Karpas-422 (cell line): ENCODE measurements around the gene C16orf74. TPM values are rescaled to one million over a fixed set of nuclear protein-coding genes. Genes with fewer than 3 reads are reported as not detected.

ENCODE experiments used
- DNase-seq: peaks from one replicate; pipeline ENCODE4 v3.0.0-alpha.2; 2015
- H2AFZ ChIP-seq: fragments of 200-600 bp; sonication (generic); 2 replicates; pipeline ENCODE4 v1.6.1; 2014; ENCODE audit warnings: antibody characterized with exemption, low read length, mixed read lengths
- H3K27ac ChIP-seq: fragments of 200-600 bp; sonication (generic); 2 replicates; pipeline ENCODE4 v1.5.1; 2014; ENCODE audit warnings: mild to moderate bottlenecking, low read length, moderate library complexity
- H3K27me3 ChIP-seq: fragments of 200-600 bp; sonication (generic); 2 replicates; pipeline ENCODE4 v1.6.1; 2014; ENCODE audit warnings: low read length, mixed read lengths
- H3K36me3 ChIP-seq: fragments of 200-600 bp; sonication (generic); 2 replicates; pipeline ENCODE4 v1.6.1; 2014; ENCODE audit warnings: low read length, mixed read lengths; ENCODE audit not compliant: insufficient read depth
- H3K4me1 ChIP-seq: fragments of 200-600 bp; sonication (generic); 2 replicates; pipeline ENCODE4 v1.6.1; 2014; ENCODE audit warnings: mild to moderate bottlenecking, low read length, mixed read lengths
- H3K4me2 ChIP-seq: fragments of 200-600 bp; sonication (generic); 2 replicates; pipeline ENCODE4 v1.6.1; 2014; ENCODE audit warnings: low read length, low read depth, mild to moderate bottlenecking; ENCODE audit not compliant: poor library complexity, severe bottlenecking
- H3K4me3 ChIP-seq: fragments of 200-600 bp; sonication (generic); 2 replicates; pipeline ENCODE4 v1.5.1; 2014; ENCODE audit warnings: mild to moderate bottlenecking, antibody characterized with exemption, low read length, mixed read lengths
- H3K79me2 ChIP-seq: fragments of 200-600 bp; sonication (generic); 2 replicates; pipeline ENCODE4 v1.6.1; 2014; ENCODE audit warnings: mild to moderate bottlenecking, low read length, mixed read lengths
- H3K9ac ChIP-seq: fragments of 200-600 bp; sonication (generic); 2 replicates; pipeline ENCODE4 v1.6.0; 2014; ENCODE audit warnings: low read length
- H3K9me2 ChIP-seq: fragments of 200-600 bp; sonication (generic), shearing (Covaris generic); replicated peaks from 2 replicates; pipeline ENCODE4 v1.6.0; 2014; ENCODE audit warnings: mild to moderate bottlenecking, low read length, moderate library complexity; ENCODE audit not compliant: insufficient read depth
- H3K9me3 ChIP-seq: fragments of 300-700, 200-600 bp; sonication (generic); 2 replicates; pipeline ENCODE4 v1.6.1; 2014; ENCODE audit warnings: low read length, mixed read lengths
- H4K20me1 ChIP-seq: fragments of 200-600 bp; sonication (generic); 2 replicates; pipeline ENCODE4 v1.6.1; 2014; ENCODE audit warnings: mild to moderate bottlenecking, antibody characterized with exemption, low read length, low read depth; ENCODE audit not compliant: insufficient read depth
- total RNA-seq: library from RNA; depleted of rRNA; stranded (reverse); fragments of >200 nt; shearing (Covaris generic); gene quantifications from 2 replicates; pipeline ENCODE4 v1.2.3, GENCODE V29; 2014; ENCODE audit warnings: low replicate concordance

The C16orf74 gene
- total RNA-seq, 1 experiment from 2014 or later, result 13.3 TPM

- peaks cover 22% of the 10 kb centered on the region; the same call in 1 of the 2 replicates for H4K20me1 ChIP-seq
- no peaks in the 10 kb centered on the region for H3K27me3 ChIP-seq
- no peaks in the 10 kb centered on the region for H3K4me1 ChIP-seq
- H3K27ac ChIP-seq, result no peak overlapping the region
- H3K9me2 ChIP-seq, result no peaks in the 10 kb centered on the region
- no peak overlapping the region for H3K9ac ChIP-seq
- no peaks in the 10 kb centered on the region for H3K9me3 ChIP-seq
- H3K79me2 ChIP-seq, result peaks cover 8% of the 10 kb centered on the region; the same call in 1 of the 2 replicates
- H3K4me2 ChIP-seq, result no peak overlapping the region
- H3K4me3 ChIP-seq, result no peak overlapping the region
- DNase-seq, result no peak
- H2AFZ ChIP-seq, result no peak overlapping the region
- no peaks in the 10 kb centered on the region; the same call in 1 of the 2 replicates for H3K36me3 ChIP-seq
Observed at GRCh38 chr16:85781695-85782370, 30.9 kb upstream of the C16orf74 start.

DNA sequence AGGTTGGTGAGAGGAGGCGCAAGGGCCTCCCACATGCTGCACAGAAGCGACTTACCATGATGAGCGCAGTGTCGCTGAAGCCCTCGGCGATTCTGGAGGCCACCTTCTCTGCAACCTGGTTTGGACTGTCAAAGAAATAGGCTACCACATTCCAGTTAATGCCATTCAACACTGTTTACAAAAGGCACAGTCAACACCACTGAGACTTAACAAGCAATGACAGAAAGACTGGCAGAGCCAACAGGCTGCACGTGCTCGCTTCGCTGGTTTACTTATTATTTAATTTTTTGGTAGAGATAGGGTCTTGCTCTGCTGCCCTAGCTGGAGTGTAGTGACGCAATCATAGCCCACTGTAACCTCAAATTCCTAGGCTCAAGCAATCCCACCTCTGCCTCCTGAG lies 30.3 kb upstream of the C16orf74 start:
- H3K9me2 ChIP-seq, result no peaks in the 10 kb centered on the region
- peaks cover 5% of the 10 kb centered on the region; the same call in 1 of the 2 replicates for H3K79me2 ChIP-seq
- H3K9me3 ChIP-seq, result no peaks in the 10 kb centered on the region
- no peaks in the 10 kb centered on the region; the same call in 1 of the 2 replicates for H3K36me3 ChIP-seq
- no peak overlapping the region for H3K4me2 ChIP-seq
- no peak overlapping the region for H3K9ac ChIP-seq
- H2AFZ ChIP-seq, result no peak overlapping the region
- no peak for DNase-seq
- no peaks in the 10 kb centered on the region for H3K27me3 ChIP-seq
- no peak overlapping the region for H3K4me3 ChIP-seq
- peaks cover 19% of the 10 kb centered on the region; the same call in 1 of the 2 replicates for H4K20me1 ChIP-seq
- no peaks in the 10 kb centered on the region for H3K4me1 ChIP-seq
- no peak overlapping the region for H3K27ac ChIP-seq

DNA sequence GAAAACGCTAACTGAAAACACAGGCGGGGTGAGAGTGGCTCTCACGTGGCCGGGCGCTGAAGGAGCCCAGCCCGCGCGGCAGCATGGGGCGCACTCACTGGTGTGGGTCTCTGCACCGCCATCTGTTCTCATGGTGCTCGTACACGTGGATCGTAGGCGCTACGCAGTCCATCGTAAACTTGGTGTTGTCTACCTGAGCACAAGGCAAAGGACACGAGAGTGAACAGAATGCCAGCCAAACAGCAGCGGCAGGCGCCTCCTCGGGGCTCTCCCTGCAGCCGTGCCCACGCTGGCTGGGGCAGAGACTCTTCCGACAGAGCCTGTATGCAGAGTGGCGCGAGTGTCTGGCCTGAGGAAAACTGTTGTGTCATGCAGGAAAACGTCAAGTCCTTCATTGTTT lies 29.4 kb upstream of the C16orf74 start:
- Histone ChIP-seq H3K27me3 (no peaks in the 10 kb centered on the region), H3K36me3 (no peaks in the 10 kb centered on the region; the same call in 1 of the 2 replicates), H3K4me1 (no peaks in the 10 kb centered on the region), H3K27ac (no peak overlapping the region), H2AFZ (no peak overlapping the region), H3K9ac (no peak overlapping the region), H3K4me2 (no peak overlapping the region), H3K9me3 (no peaks in the 10 kb centered on the region), H3K79me2 (peaks cover 5% of the 10 kb centered on the region; the same call in 1 of the 2 replicates), H3K4me3 (no peak overlapping the region), H3K9me2 (no peaks in the 10 kb centered on the region), H4K20me1 (peaks cover 14% of the 10 kb centered on the region; the same call in 1 of the 2 replicates)
- no peak for DNase-seq

- Histone ChIP-seq H4K20me1 (peaks cover 14% of the 10 kb centered on the region; the same call in 1 of the 2 replicates), H3K36me3 (no peaks in the 10 kb centered on the region; the same call in 1 of the 2 replicates), H3K9ac (no peak overlapping the region), H3K4me3 (no peak overlapping the region), H3K27ac (no peak overlapping the region), H3K27me3 (no peaks in the 10 kb centered on the region), H3K4me2 (no peak overlapping the region), H3K4me1 (no peaks in the 10 kb centered on the region), H3K9me3 (no peaks in the 10 kb centered on the region), H3K9me2 (no peaks in the 10 kb centered on the region), H2AFZ (no peak overlapping the region), H3K79me2 (peaks cover 5% of the 10 kb centered on the region; the same call in 1 of the 2 replicates)
- DNase-seq, result no peak
Observed at GRCh38 chr16:85778873-85779272, 28.0 kb upstream of the C16orf74 start.

GRCh38 chr16:85777583-85778310 lies 26.9 kb upstream of the C16orf74 start:
- DNase-seq, result no peak
- no peak overlapping the region for H2AFZ ChIP-seq
- no peaks in the 10 kb centered on the region for H3K79me2 ChIP-seq
- no peak overlapping the region for H3K4me2 ChIP-seq
- H3K4me3 ChIP-seq, result no peak overlapping the region
- no peaks in the 10 kb centered on the region for H3K9me3 ChIP-seq
- H3K4me1 ChIP-seq, result no peaks in the 10 kb centered on the region
- H3K9me2 ChIP-seq, result no peaks in the 10 kb centered on the region
- peaks cover 13% of the 10 kb centered on the region; the same call in 1 of the 2 replicates for H4K20me1 ChIP-seq
- no peak overlapping the region for H3K9ac ChIP-seq
- no peak overlapping the region for H3K27ac ChIP-seq
- H3K36me3 ChIP-seq, result no peaks in the 10 kb centered on the region; the same call in 1 of the 2 replicates
- H3K27me3 ChIP-seq, result no peaks in the 10 kb centered on the region

GRCh38 chr16:85774811-85775210 lies 23.9 kb upstream of the C16orf74 start:
- H3K4me1 ChIP-seq, result no peaks in the 10 kb centered on the region
- H2AFZ ChIP-seq, result no peak overlapping the region
- H3K79me2 ChIP-seq, result no peaks in the 10 kb centered on the region
- H3K27me3 ChIP-seq, result no peaks in the 10 kb centered on the region
- H4K20me1 ChIP-seq, result no peaks in the 10 kb centered on the region
- H3K27ac ChIP-seq, result no peak overlapping the region
- H3K4me3 ChIP-seq, result no peak overlapping the region
- H3K9me3 ChIP-seq, result no peaks in the 10 kb centered on the region
- no peaks in the 10 kb centered on the region for H3K36me3 ChIP-seq
- no peak overlapping the region for H3K4me2 ChIP-seq
- H3K9ac ChIP-seq, result no peak overlapping the region
- H3K9me2 ChIP-seq, result no peaks in the 10 kb centered on the region
- DNase-seq, result no peak

GRCh38 chr16:85774136-85774535 lies 23.2 kb upstream of the C16orf74 start:
- Histone ChIP-seq H3K27ac (no peak overlapping the region), H3K36me3 (no peaks in the 10 kb centered on the region), H3K9me2 (no peaks in the 10 kb centered on the region), H3K9me3 (no peaks in the 10 kb centered on the region), H3K9ac (no peak overlapping the region), H3K27me3 (no peaks in the 10 kb centered on the region), H3K4me2 (no peak overlapping the region), H3K4me3 (no peak overlapping the region), H3K4me1 (no peaks in the 10 kb centered on the region), H4K20me1 (no peaks in the 10 kb centered on the region), H2AFZ (no peak overlapping the region), H3K79me2 (no peaks in the 10 kb centered on the region)
- DNase-seq, result no peak

- Histone ChIP-seq H3K9me3 (no peaks in the 10 kb centered on the region), H3K79me2 (no peaks in the 10 kb centered on the region), H4K20me1 (no peaks in the 10 kb centered on the region)
Observed at GRCh38 chr16:85773044-85773443, 22.1 kb upstream of the C16orf74 start.

More at GRCh38 chr16:85773044-85773443, 22.1 kb upstream of the C16orf74 start:
- H3K27ac ChIP-seq, result no peak overlapping the region
- H2AFZ ChIP-seq, result no peak overlapping the region
- no peak overlapping the region for H3K4me2 ChIP-seq
- H3K4me3 ChIP-seq, result no peak overlapping the region
- H3K4me1 ChIP-seq, result no peaks in the 10 kb centered on the region
- no peaks in the 10 kb centered on the region for H3K9me2 ChIP-seq
- H3K9ac ChIP-seq, result no peak overlapping the region
- no peaks in the 10 kb centered on the region for H3K36me3 ChIP-seq
- DNase-seq, result no peak
- H3K27me3 ChIP-seq, result no peaks in the 10 kb centered on the region
